ENCODE data around the gene TAS2R8. TPM values are rescaled to one million over a fixed set of nuclear protein-coding genes. Genes with fewer than 3 reads are reported as not detected.

The TAS2R8 gene
- total RNA-seq: under 1 TPM in 4 of 8 experiments, not detected in 4; 0.23 to 0.43 (median 0.30) TPM

GRCh38 chr12:10807186-10807585 lies at the start of gene TAS2R8:
TSS of gene TAS2R8 (minus strand) at chr12:10807286. CDS start at chr12:10806980, 306 bp downstream.
- Histone ChIP-seq H3K4me1 (replicated peaks in 1 of 2) (peaks cover 0 to 15% of the 10 kb centered on the region in 2 donors), H3K27ac (no peak within 1 kb of the TSS), H3K4me3 (no peak within 1 kb of the TSS)
- ATAC-seq (replicated peaks in 6 of 8): no peak
- WGBS, 10 experiments: 0 to 100% (median 89%) methylated on average over 1 of the region's 1 CpG
- in situ Hi-C loops (cut with MboI; ENCODE audit: low pct_unique_long_range_greater_than_20kb in 2 of 9, low sequenced_read_pairs in 9 of 9, unreplicated experiment in 9 of 9): no loop called here

GRCh38 chr12:10855807-10856206 lies 48.7 kb upstream of the TAS2R8 start:
- H3K27ac ChIP-seq: no peak overlapping the region
- no peak overlapping the region for H3K4me3 ChIP-seq
- H3K4me1 ChIP-seq (replicated peaks in 1 of 2): no peaks in the 10 kb centered on the region
- ATAC-seq (replicated peaks in 6 of 8): no peak
- in situ Hi-C loops (cut with MboI; ENCODE audit: low pct_unique_long_range_greater_than_20kb in 2 of 9, low sequenced_read_pairs in 9 of 9, unreplicated experiment in 9 of 9): no loop called here
- 67 to 100% (median 85%) methylated on average over 1 to 2 of the region's 2 CpGs; no CpG with 5 or more reads in 4 of the 10 experiments for WGBS, 10 experiments

GRCh38 chr12:10853776-10854175 lies 46.7 kb upstream of the TAS2R8 start:
- ATAC-seq (replicated peaks in 6 of 8): peak in 3 of 8 experiments; percentile 81 to 95 (median 92)
- in situ Hi-C loops (cut with MboI; ENCODE audit: low pct_unique_long_range_greater_than_20kb in 2 of 9, low sequenced_read_pairs in 9 of 9, unreplicated experiment in 9 of 9): no loop called here
- Histone ChIP-seq H3K4me1 (replicated peaks in 1 of 2) (no peaks in the 10 kb centered on the region), H3K27ac (no peak overlapping the region), H3K4me3 (no peak overlapping the region)
- WGBS, 10 experiments: 60 to 100% methylated on average over 1 to 2 of the region's 2 CpGs; no CpG with 5 or more reads in 8 of the 10 experiments

GRCh38 chr12:10851243-10851858 lies 44.3 kb upstream of the TAS2R8 start:
- 71 to 100% (median 100%) methylated on average over 1 to 3 of the region's 4 CpGs; no CpG with 5 or more reads in 2 of the 10 experiments for whole genome bisulfite sequencing, 10 experiments
- ATAC-seq (replicated peaks in 6 of 8): no peak
- Histone ChIP-seq H3K4me1 (replicated peaks in 1 of 2) (peaks cover 0 to 7% of the 10 kb centered on the region in 2 donors), H3K27ac (no peak overlapping the region), H3K4me3 (no peak overlapping the region)
- in situ Hi-C loops (cut with MboI; ENCODE audit: low pct_unique_long_range_greater_than_20kb in 2 of 9, low sequenced_read_pairs in 9 of 9, unreplicated experiment in 9 of 9): no loop called here

GRCh38 chr12:10849425-10849878 lies 42.4 kb upstream of the TAS2R8 start, which contains the start of gene PRR4:
TSS of gene PRR4 (minus strand) at chr12:10849475. CDS start at chr12:10849437, 38 bp downstream.
- H3K4me1 ChIP-seq (replicated peaks in 1 of 2): peaks cover 0 to 7% of the 10 kb centered on the region in 2 donors
- in situ Hi-C loops (cut with MboI; ENCODE audit: low pct_unique_long_range_greater_than_20kb in 2 of 9, low sequenced_read_pairs in 9 of 9, unreplicated experiment in 9 of 9): no loop called here
- no peak within 1 kb of the TSS for H3K4me3 ChIP-seq
- no peak for ATAC-seq (replicated peaks in 6 of 8)
- 82 to 100% (median 96%) methylated on average over 2 to 4 of the region's 4 CpGs; no CpG with 5 or more reads in 1 of the 10 experiments for WGBS, 10 experiments
- H3K27ac ChIP-seq: no peak within 1 kb of the TSS

- in situ Hi-C loops (cut with MboI; ENCODE audit: low pct_unique_long_range_greater_than_20kb in 2 of 9, low sequenced_read_pairs in 9 of 9, unreplicated experiment in 9 of 9): no loop called here
- Histone ChIP-seq H3K4me3 (no peak overlapping the region), H3K27ac (no peak overlapping the region), H3K4me1 (replicated peaks in 1 of 2) (peaks cover 0 to 7% of the 10 kb centered on the region in 2 donors)
- 0 to 11% (median 5%) methylated on average over 1 to 2 of the region's 2 CpGs; no CpG with 5 or more reads in 6 of the 10 experiments for WGBS, 10 experiments
- ATAC-seq (replicated peaks in 6 of 8): peak in 5 of 8 experiments; percentile 54 to 93 (median 82)
Observed at GRCh38 chr12:10847744-10848143, 40.7 kb upstream of the TAS2R8 start.

GRCh38 chr12:10842862-10843261 lies 35.8 kb upstream of the TAS2R8 start:
- in situ Hi-C loops (cut with MboI; ENCODE audit: low pct_unique_long_range_greater_than_20kb in 2 of 9, low sequenced_read_pairs in 9 of 9, unreplicated experiment in 9 of 9): no loop called here
- H3K4me3 ChIP-seq: no peak overlapping the region
- H3K4me1 ChIP-seq (replicated peaks in 1 of 2): peaks cover 0 to 4% of the 10 kb centered on the region in 2 donors
- no peak for ATAC-seq (replicated peaks in 6 of 8)
- 75 to 100% (median 91%) methylated on average over 1 to 2 of the region's 2 CpGs; no CpG with 5 or more reads in 4 of the 10 experiments for WGBS, 10 experiments
- no peak overlapping the region for H3K27ac ChIP-seq

- H3K4me3 ChIP-seq: no peak overlapping the region
- no peak overlapping the region for H3K27ac ChIP-seq
- 36 to 100% (median 78%) methylated on average over 1 to 3 of the region's 3 CpGs; no CpG with 5 or more reads in 1 of the 10 experiments for WGBS, 10 experiments
- ATAC-seq (replicated peaks in 6 of 8): no peak
- H3K4me1 ChIP-seq (replicated peaks in 1 of 2): no peaks in the 10 kb centered on the region
- in situ Hi-C loops (cut with MboI; ENCODE audit: low pct_unique_long_range_greater_than_20kb in 2 of 9, low sequenced_read_pairs in 9 of 9, unreplicated experiment in 9 of 9): no loop called here
Observed at GRCh38 chr12:10838461-10838860, 31.4 kb upstream of the TAS2R8 start.

GRCh38 chr12:10829994-10830393 lies 22.9 kb upstream of the TAS2R8 start:
- H3K4me3 ChIP-seq: no peak overlapping the region
- in situ Hi-C loops (cut with MboI; ENCODE audit: low pct_unique_long_range_greater_than_20kb in 2 of 9, low sequenced_read_pairs in 9 of 9, unreplicated experiment in 9 of 9): no loop called here
- 29 to 100% (median 89%) methylated on average over 1 of the region's 1 CpG; no CpG with 5 or more reads in 2 of the 10 experiments for WGBS, 10 experiments
- H3K4me1 ChIP-seq (replicated peaks in 1 of 2): no peaks in the 10 kb centered on the region
- no peak overlapping the region for H3K27ac ChIP-seq
- no peak for ATAC-seq (replicated peaks in 6 of 8)

GRCh38 chr12:10826258-10826657 lies 19.2 kb upstream of the TAS2R8 start, which contains the start of gene TAS2R10:
TSS of gene TAS2R10 (minus strand) at chr12:10826358. CDS start at chr12:10826269, 89 bp downstream.
- in situ Hi-C loops (cut with MboI; ENCODE audit: low pct_unique_long_range_greater_than_20kb in 2 of 9, low sequenced_read_pairs in 9 of 9, unreplicated experiment in 9 of 9): no loop called here
- H3K27ac ChIP-seq: no peak within 1 kb of the TSS
- ATAC-seq (replicated peaks in 6 of 8): no peak
- 20 to 97% (median 85%) methylated on average over 1 to 3 of the region's 3 CpGs; no CpG with 5 or more reads in 2 of the 10 experiments for WGBS, 10 experiments
- H3K4me3 ChIP-seq: no peak within 1 kb of the TSS
- H3K4me1 ChIP-seq (replicated peaks in 1 of 2): no peaks in the 10 kb centered on the region

GRCh38 chr12:10824957-10825356 lies 17.9 kb upstream of the TAS2R8 start:
- no peak overlapping the region for H3K4me3 ChIP-seq
- H3K27ac ChIP-seq: no peak overlapping the region
- peak in 3 of 8 experiments; percentile 25 to 68 (median 51) for ATAC-seq (replicated peaks in 6 of 8)
- 61 to 100% (median 86%) methylated on average over 1 to 3 of the region's 3 CpGs; no CpG with 5 or more reads in 2 of the 10 experiments for WGBS, 10 experiments
- in situ Hi-C loops (cut with MboI; ENCODE audit: low pct_unique_long_range_greater_than_20kb in 2 of 9, low sequenced_read_pairs in 9 of 9, unreplicated experiment in 9 of 9): no loop called here
- H3K4me1 ChIP-seq (replicated peaks in 1 of 2): no peaks in the 10 kb centered on the region

- no peak for ATAC-seq (replicated peaks in 6 of 8)
- in situ Hi-C loops (cut with MboI; ENCODE audit: low pct_unique_long_range_greater_than_20kb in 2 of 9, low sequenced_read_pairs in 9 of 9, unreplicated experiment in 9 of 9): no loop called here
- 0 to 100% (median 60%) methylated on average over 1 to 3 of the region's 3 CpGs; no CpG with 5 or more reads in 1 of the 10 experiments for WGBS, 10 experiments
- peaks cover 0 to 6% of the 10 kb centered on the region in 2 donors for H3K4me1 ChIP-seq (replicated peaks in 1 of 2)
- no peak overlapping the region for H3K27ac ChIP-seq
- H3K4me3 ChIP-seq: no peak overlapping the region
Observed at GRCh38 chr12:10811883-10812536, 4.9 kb upstream of the TAS2R8 start.

- no peak for ATAC-seq (replicated peaks in 6 of 8)
- in situ Hi-C loops (cut with MboI; ENCODE audit: low pct_unique_long_range_greater_than_20kb in 2 of 9, low sequenced_read_pairs in 9 of 9, unreplicated experiment in 9 of 9): no loop called here
Observed at GRCh38 chr12:10810068-10810467, 3.0 kb upstream of the TAS2R8 start, which contains the start of gene TAS2R9. TSS of gene TAS2R9 (minus strand) at chr12:10810168. CDS start at chr12:10810075, 93 bp downstream.

More at GRCh38 chr12:10810068-10810467, 3.0 kb upstream of the TAS2R8 start, which contains the start of gene TAS2R9:
- Histone ChIP-seq H3K4me3 (no peak within 1 kb of the TSS), H3K4me1 (replicated peaks in 1 of 2) (peaks cover 0 to 12% of the 10 kb centered on the region in 2 donors), H3K27ac (no peak within 1 kb of the TSS)
